GM18858 (cell line): Measurements from ENCODE around the gene LZTS3.
"Not testable (repeated sequence)": the region's sequence is repeated elsewhere in the genome, so short reads cannot be mapped to it uniquely, and the experiment has no call there.

Source experiments
- ATAC-seq: cut with Tn5 transposase; IDR thresholded peaks from one replicate; pipeline ENCODE4 v1.9.1; 2021; ENCODE audit not compliant: unreplicated experiment

The LZTS3 gene

GRCh38 chr20:3192226-3193015 is 19.1 kb upstream of the LZTS3 start:
- no peak for ATAC-seq

GRCh38 chr20:3190681-3191111 is 17.3 kb upstream of the LZTS3 start:
- no peak for ATAC-seq

- no peak for ATAC-seq
Measured at GRCh38 chr20:3189561-3190131, 16.3 kb upstream of the LZTS3 start.

GRCh38 chr20:3188823-3189413 is 15.6 kb upstream of the LZTS3 start:
- no peak for ATAC-seq

- not testable (repeated sequence) for ATAC-seq
Measured at GRCh38 chr20:3187861-3188260, 14.5 kb upstream of the LZTS3 start.

GRCh38 chr20:3183896-3184612 is 10.7 kb upstream of the LZTS3 start:
- ATAC-seq: no peak

GRCh38 chr20:3182429-3182828 is 9.1 kb upstream of the LZTS3 start:
- ATAC-seq: not testable (repeated sequence)

- ATAC-seq: no peak
Measured at GRCh38 chr20:3181270-3181669, 7.9 kb upstream of the LZTS3 start.

- no peak for ATAC-seq
Measured at GRCh38 chr20:3180319-3180718, 7.0 kb upstream of the LZTS3 start.

- no peak for ATAC-seq
Measured at GRCh38 chr20:3177746-3178485, 4.6 kb upstream of the LZTS3 start.

- ATAC-seq: no peak
Measured at GRCh38 chr20:3175270-3175669, 1.9 kb upstream of the LZTS3 start.

GRCh38 chr20:3174442-3175261 is 1.3 kb upstream of the LZTS3 start:
- ATAC-seq: no peak

GRCh38 chr20:3173610-3174441 is 477 bp upstream of the LZTS3 start:
- peak; percentile 47 for ATAC-seq

GRCh38 chr20:3172126-3172932 is 1.0 kb downstream of the LZTS3 start:
- no peak for ATAC-seq

GRCh38 chr20:3171391-3172125 is 1.8 kb downstream of the LZTS3 start:
- ATAC-seq: no peak

- no peak for ATAC-seq
Measured at GRCh38 chr20:3168829-3169590, 4.3 kb downstream of the LZTS3 start.
